Measurements from ENCODE around the gene CMPK2.

Gene CMPK2

DNA sequence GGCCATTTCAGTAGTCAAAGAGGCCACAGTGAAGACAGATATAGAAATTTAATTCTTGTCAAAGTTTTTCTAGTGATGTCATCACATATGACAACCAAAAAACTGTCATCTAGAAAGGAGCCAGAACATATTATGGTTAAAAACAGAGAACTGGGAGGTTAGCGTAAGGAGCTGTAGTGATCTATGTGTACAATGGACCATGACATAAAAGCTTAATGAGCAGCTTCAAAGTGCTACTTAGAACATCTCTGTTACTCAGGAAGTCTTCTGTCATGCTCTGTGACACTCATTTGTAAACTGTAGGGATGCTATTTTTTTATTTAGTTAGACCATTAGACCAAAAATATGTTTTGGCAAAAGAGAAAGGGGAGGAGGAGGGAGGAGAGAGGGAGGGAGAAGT is 57.3 kb downstream of the CMPK2 start:
- no peak for DNase-seq

- no peak for DNase-seq
Observed at GRCh38 chr2:6806604-6807003, 59.1 kb downstream of the CMPK2 start.

DNA sequence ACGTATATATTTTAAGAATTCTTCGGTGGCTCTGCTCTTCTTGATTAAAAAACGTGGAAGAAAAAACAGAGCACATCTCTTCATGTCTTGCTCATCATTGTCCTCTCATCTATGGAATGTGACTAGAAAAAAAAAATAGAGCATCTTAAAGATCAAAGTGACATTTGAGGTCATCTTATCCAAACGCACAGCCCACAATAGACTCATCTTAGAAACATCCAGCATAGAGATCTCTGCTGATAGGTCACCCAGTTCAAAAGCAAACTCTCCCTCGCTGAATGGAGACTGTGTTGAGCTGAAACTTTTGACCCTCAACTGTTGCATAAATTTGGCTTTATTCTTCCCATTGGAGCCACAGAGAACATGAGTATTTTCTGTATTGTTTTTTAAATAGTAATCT is 65.2 kb downstream of the CMPK2 start:
- DNase-seq: no peak
